ENCODE results near the gene ZBTB20. TPM values are rescaled to one million over a fixed set of nuclear protein-coding genes. Genes with fewer than 3 reads are reported as not detected.

Gene ZBTB20
- total and polyA plus RNA-seq, 4 donors: 0.88 to 83.2 (median 20.4) TPM

DNA sequence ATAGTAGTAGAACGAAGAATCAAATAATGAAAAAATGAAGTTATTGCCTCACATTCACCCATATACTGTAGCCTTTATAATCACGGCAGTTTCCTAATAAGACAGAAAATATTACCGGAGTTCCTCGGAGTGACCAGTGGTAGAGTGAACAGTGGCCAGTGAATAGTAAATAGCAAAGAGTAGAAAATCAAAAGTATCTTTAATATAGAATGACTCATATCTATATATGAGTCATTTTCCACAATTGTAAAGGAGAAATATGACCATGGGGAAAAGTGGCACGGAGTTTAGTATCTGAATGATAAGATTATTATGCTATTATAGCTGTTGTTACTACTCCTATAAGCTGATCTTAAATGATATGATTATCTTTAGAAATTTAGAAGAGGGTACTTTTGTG lies 38.5 kb downstream of the ZBTB20 start:
- 95% methylated on average over 5 of the region's 5 CpGs for WGBS
- no peak for DNase-seq (ENCODE audit: low spot score)
- no peak overlapping the region for H3K4me3 ChIP-seq (ENCODE audit: low read depth in 1 of 3, low read length in 3 of 3)
- peaks cover 0 to 5% (median under 1%) of the 10 kb centered on the region in 4 donors for H3K4me1 ChIP-seq (ENCODE audit: control insufficient read depth in 4 of 4, insufficient read depth in 4 of 4, low read length in 3 of 4)
- TF ChIP-seq RXRA (IDR thresholded peaks at IDR 0.05) (no peak), HNF4A (conservative IDR thresholded peaks at IDR 0.05) (no peak), NR2F2 (IDR thresholded peaks at IDR 0.05) (no peak), RAD21 (IDR thresholded peaks at IDR 0.05) (no peak), FOXA1 (IDR thresholded peaks at IDR 0.05) (no peak), FOXA2 (IDR thresholded peaks at IDR 0.05) (no peak), HNF4G (IDR thresholded peaks at IDR 0.05) (no peak), TAF1 (conservative IDR thresholded peaks at IDR 0.05) (no peak), EGR1 (IDR thresholded peaks at IDR 0.05; ENCODE audit: low read depth in 2 of 2) (no peak), JUND (IDR thresholded peaks at IDR 0.05) (no peak), YY1 (IDR thresholded peaks at IDR 0.05) (no peak)
- TF ChIP-seq, protein P1, sequence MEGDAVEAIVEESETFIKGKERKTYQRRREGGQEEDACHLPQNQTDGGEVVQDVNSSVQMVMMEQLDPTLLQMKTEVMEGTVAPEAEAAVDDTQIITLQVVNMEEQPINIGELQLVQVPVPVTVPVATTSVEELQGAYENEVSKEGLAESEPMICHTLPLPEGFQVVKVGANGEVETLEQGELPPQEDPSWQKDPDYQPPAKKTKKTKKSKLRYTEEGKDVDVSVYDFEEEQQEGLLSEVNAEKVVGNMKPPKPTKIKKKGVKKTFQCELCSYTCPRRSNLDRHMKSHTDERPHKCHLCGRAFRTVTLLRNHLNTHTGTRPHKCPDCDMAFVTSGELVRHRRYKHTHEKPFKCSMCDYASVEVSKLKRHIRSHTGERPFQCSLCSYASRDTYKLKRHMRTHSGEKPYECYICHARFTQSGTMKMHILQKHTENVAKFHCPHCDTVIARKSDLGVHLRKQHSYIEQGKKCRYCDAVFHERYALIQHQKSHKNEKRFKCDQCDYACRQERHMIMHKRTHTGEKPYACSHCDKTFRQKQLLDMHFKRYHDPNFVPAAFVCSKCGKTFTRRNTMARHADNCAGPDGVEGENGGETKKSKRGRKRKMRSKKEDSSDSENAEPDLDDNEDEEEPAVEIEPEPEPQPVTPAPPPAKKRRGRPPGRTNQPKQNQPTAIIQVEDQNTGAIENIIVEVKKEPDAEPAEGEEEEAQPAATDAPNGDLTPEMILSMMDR (IDR thresholded peaks at IDR 0.05; ENCODE audit: low read depth, low read length, missing input control): no peak
- TF ChIP-seq, protein P2, sequence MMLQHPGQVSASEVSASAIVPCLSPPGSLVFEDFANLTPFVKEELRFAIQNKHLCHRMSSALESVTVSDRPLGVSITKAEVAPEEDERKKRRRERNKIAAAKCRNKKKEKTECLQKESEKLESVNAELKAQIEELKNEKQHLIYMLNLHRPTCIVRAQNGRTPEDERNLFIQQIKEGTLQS (IDR thresholded peaks at IDR 0.05): no peak
- TF ChIP-seq, protein P3, sequence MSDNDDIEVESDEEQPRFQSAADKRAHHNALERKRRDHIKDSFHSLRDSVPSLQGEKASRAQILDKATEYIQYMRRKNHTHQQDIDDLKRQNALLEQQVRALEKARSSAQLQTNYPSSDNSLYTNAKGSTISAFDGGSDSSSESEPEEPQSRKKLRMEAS (IDR thresholded peaks at IDR 0.05): no peak
- TF ChIP-seq, protein P4, sequence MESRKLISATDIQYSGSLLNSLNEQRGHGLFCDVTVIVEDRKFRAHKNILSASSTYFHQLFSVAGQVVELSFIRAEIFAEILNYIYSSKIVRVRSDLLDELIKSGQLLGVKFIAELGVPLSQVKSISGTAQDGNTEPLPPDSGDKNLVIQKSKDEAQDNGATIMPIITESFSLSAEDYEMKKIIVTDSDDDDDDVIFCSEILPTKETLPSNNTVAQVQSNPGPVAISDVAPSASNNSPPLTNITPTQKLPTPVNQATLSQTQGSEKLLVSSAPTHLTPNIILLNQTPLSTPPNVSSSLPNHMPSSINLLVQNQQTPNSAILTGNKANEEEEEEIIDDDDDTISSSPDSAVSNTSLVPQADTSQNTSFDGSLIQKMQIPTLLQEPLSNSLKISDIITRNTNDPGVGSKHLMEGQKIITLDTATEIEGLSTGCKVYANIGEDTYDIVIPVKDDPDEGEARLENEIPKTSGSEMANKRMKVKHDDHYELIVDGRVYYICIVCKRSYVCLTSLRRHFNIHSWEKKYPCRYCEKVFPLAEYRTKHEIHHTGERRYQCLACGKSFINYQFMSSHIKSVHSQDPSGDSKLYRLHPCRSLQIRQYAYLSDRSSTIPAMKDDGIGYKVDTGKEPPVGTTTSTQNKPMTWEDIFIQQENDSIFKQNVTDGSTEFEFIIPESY (IDR thresholded peaks at IDR 0.05): no peak
- TF ChIP-seq, protein P5, sequence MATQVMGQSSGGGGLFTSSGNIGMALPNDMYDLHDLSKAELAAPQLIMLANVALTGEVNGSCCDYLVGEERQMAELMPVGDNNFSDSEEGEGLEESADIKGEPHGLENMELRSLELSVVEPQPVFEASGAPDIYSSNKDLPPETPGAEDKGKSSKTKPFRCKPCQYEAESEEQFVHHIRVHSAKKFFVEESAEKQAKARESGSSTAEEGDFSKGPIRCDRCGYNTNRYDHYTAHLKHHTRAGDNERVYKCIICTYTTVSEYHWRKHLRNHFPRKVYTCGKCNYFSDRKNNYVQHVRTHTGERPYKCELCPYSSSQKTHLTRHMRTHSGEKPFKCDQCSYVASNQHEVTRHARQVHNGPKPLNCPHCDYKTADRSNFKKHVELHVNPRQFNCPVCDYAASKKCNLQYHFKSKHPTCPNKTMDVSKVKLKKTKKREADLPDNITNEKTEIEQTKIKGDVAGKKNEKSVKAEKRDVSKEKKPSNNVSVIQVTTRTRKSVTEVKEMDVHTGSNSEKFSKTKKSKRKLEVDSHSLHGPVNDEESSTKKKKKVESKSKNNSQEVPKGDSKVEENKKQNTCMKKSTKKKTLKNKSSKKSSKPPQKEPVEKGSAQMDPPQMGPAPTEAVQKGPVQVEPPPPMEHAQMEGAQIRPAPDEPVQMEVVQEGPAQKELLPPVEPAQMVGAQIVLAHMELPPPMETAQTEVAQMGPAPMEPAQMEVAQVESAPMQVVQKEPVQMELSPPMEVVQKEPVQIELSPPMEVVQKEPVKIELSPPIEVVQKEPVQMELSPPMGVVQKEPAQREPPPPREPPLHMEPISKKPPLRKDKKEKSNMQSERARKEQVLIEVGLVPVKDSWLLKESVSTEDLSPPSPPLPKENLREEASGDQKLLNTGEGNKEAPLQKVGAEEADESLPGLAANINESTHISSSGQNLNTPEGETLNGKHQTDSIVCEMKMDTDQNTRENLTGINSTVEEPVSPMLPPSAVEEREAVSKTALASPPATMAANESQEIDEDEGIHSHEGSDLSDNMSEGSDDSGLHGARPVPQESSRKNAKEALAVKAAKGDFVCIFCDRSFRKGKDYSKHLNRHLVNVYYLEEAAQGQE (IDR thresholded peaks at IDR 0.05): no peak
- H3K9ac ChIP-seq (ENCODE audit: low read depth in 1 of 2, low read length in 2 of 2): no peak overlapping the region
- H3K36me3 ChIP-seq (ENCODE audit: control insufficient read depth in 4 of 4, insufficient read depth in 3 of 4, low read depth in 1 of 4, low read length in 3 of 4): peaks cover 0 to 4% (median 0%) of the 10 kb centered on the region in 4 donors
- H3K27ac ChIP-seq (ENCODE audit: low read depth in 1 of 2, low read length in 2 of 2): no peak overlapping the region
- peaks cover 0 to 6% (median 0%) of the 10 kb centered on the region in 4 donors for H3K9me3 ChIP-seq (ENCODE audit: control insufficient read depth in 4 of 4, low read length in 3 of 4)
- no peaks in the 10 kb centered on the region for H3K27me3 ChIP-seq (ENCODE audit: control insufficient read depth in 4 of 4, insufficient read depth in 4 of 4, low read length in 3 of 4)

DNA sequence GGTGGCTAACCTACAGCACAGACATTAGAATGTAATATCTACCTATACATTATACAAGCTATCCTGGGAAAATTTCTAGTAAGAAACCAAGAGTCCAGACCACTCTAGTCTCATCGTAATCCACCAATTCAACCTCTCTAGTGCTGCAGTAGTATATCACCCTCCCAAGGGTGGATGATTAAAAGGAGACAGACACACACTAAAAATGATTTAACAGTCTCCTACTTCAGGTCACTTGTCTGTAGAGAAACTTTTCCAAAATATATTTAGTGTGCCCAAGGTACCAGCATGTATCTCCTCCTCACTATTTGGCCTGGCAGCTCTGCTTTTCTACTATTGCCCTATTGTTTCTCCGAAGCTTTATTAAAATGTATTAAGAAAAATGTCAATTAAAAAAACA lies 45.0 kb downstream of the ZBTB20 start:
- Histone ChIP-seq H3K36me3 (ENCODE audit: control insufficient read depth in 4 of 4, insufficient read depth in 3 of 4, low read depth in 1 of 4, low read length in 3 of 4) (peaks cover 0 to 2% (median under 1%) of the 10 kb centered on the region in 4 donors), H3K27ac (ENCODE audit: low read depth in 1 of 2, low read length in 2 of 2) (no peak overlapping the region), H3K4me3 (ENCODE audit: low read depth in 1 of 3, low read length in 3 of 3) (no peak overlapping the region), H3K9ac (ENCODE audit: low read depth in 1 of 2, low read length in 2 of 2) (no peak overlapping the region), H3K27me3 (ENCODE audit: control insufficient read depth in 4 of 4, insufficient read depth in 4 of 4, low read length in 3 of 4) (no peaks in the 10 kb centered on the region), H3K4me1 (ENCODE audit: control insufficient read depth in 4 of 4, insufficient read depth in 4 of 4, low read length in 3 of 4) (peaks cover 0 to 19% (median 16%) of the 10 kb centered on the region in 4 donors), H3K9me3 (ENCODE audit: control insufficient read depth in 4 of 4, low read length in 3 of 4) (peaks cover 0 to 6% (median 0%) of the 10 kb centered on the region in 4 donors)
- WGBS: 97% methylated on average over 2 of the region's 2 CpGs
- no peak for TF ChIP-seq JUND (IDR thresholded peaks at IDR 0.05)
- no peak for TF ChIP-seq HNF4A (conservative IDR thresholded peaks at IDR 0.05)
- TF ChIP-seq, protein P5 (IDR thresholded peaks at IDR 0.05): no peak
- TF ChIP-seq EGR1 (IDR thresholded peaks at IDR 0.05; ENCODE audit: low read depth in 2 of 2): no peak
- no peak for DNase-seq (ENCODE audit: low spot score)

All from liver (tissue), 9 donors.